IMR-90 (cell line): ENCODE results near the gene HOXA10. TPM values are rescaled to one million over a fixed set of nuclear protein-coding genes. Genes with fewer than 3 reads are reported as not detected.

ENCODE experiments used
- CTCF ChIP-seq: conservative IDR thresholded peaks from 2 replicates; pipeline ENCODE4 v1.5.1; 2012; ENCODE audit warnings: mild to moderate bottlenecking, low read depth, low read length, improper control_type of control experiment
- NFE2L2 ChIP-seq: fragments of 150-350 bp; IDR thresholded peaks from 2 replicates; pipeline ENCODE4 v1.6.1; 2016; ENCODE audit warnings: low read depth, mild to moderate bottlenecking, low read length
- polyA plus RNA-seq, 3 experiments: library from polyadenylated mRNA; depleted of rRNA; stranded (reverse); fragments of >200 nt; gene quantifications; 2 replicates each; pipeline ENCODE4 v1.2.3, GENCODE V29; 2012; ENCODE audit warnings: low replicate concordance in 1 of 3
- total RNA-seq: library from RNA; depleted of rRNA; stranded (reverse); fragments of >200 nt; gene quantifications from 2 replicates; pipeline ENCODE4 v1.2.3, GENCODE V29; 2012

Gene HOXA10
- total and polyA plus RNA-seq, 2 of the 4 experiments (the other 2 are of a cell fraction): 0.10 to 0.18 TPM

DNA sequence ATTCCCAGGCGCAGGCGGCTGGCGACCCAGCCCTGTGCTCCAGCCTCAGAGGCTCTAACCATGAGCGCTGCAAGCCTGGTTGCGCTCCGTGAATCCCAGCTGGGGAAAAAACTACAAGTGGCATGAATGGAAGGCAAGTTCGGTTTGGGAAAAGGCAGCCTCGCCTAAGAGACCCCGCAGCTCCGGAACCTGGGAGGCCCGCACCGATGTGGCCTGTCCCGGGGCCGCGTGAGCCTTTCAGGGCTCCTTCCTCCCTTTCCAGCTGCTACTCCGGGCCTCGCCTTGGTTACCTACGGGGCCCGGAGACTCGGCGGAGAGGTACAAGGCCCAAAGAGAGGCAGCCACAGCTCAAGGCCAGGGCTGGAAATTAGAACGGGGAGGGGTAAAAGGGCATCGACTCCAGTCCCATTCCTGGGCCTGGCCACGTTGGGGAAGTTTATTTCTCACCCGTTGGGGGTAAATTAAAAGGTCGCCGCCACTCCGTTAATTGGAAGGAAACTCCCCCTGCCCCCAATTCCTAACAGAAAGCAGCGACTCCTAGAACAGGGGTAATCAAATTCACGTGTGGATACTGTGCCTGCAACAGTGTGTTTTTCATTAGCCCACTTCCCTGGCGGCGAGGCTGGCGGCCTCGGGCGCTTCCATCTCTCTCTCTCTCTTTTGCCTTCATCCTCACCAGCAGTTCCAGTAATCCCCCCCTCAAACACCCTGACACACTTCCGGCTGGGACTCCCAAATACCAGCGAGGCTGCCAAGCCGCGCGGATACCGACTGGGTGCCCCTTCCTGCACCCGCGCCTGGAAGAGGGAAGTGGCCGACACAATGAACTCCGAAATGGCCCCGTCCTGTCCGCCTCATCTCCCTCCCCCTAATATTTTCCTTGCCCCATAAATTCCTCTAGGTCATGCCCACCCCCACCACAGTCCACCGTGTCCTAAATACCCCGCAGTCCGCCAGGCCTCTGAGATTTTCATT lies 7.3 kb downstream of the HOXA10 start (continued):
- TF ChIP-seq CTCF (no peak), NFE2L2 (no peak)
